H1 (cell line): Measurements from ENCODE around the gene GLTPD2. TPM values are rescaled to one million over a fixed set of nuclear protein-coding genes. Genes with fewer than 3 reads are reported as not detected.
"Not testable (repeated sequence)": the region's sequence is repeated elsewhere in the genome, so short reads cannot be mapped to it uniquely, and the experiment has no call there.

Experiments used
- CTCF ChIA-PET: fragments of 300-600 bp; sonication (Branson Sonifier 250); formaldehyde crosslinking; loops from one replicate; lab custom pipeline; 2021; ENCODE audit not compliant: partially characterized antibody; lab: Charles Lee
- POLR2A ChIA-PET: fragments of 300-600 bp; sonication (Branson Sonifier 250); formaldehyde crosslinking; loops from one replicate; lab custom pipeline; 2021; ENCODE audit warnings: inconsistent platforms; ENCODE audit not compliant: partially characterized antibody; lab: Charles Lee
- DNase-seq, 2 experiments: peaks; one replicate each; pipeline versions ENCODE4 v3.0.0 to v3.0.0-alpha.2; 2010 to 2022; ENCODE audit warnings: low spot score in 2 of 2, low read depth in 1 of 2, mixed read lengths in 1 of 2
- FAIRE-seq: peaks from 2 replicates; lab custom pipeline; 2011; peaks lifted over from hg19 to GRCh38; lab: Jason Lieb, UNC
- H2AFZ ChIP-seq: 2 replicates; pipeline ENCODE4 v1.8.1; 2012; ENCODE audit warnings: low read length, inconsistent platforms
- H2AK5ac ChIP-seq: 2 replicates; pipeline ENCODE4 v1.6.1; 2013; ENCODE audit warnings: low read depth, low read length
- H2BK120ac ChIP-seq: replicated peaks from 2 replicates; pipeline ENCODE3; 2013; ENCODE audit warnings: low read depth, low read length, inconsistent platforms
- H2BK12ac ChIP-seq: 2 replicates; pipeline ENCODE4 v1.6.1; 2013; ENCODE audit warnings: low read depth, low read length
- H2BK15ac ChIP-seq: 2 replicates; pipeline ENCODE4 v1.6.1; 2013; ENCODE audit warnings: low read length
- H2BK20ac ChIP-seq: 2 replicates; pipeline ENCODE4 v1.6.1; 2013; ENCODE audit warnings: low read length
- H2BK5ac ChIP-seq: 2 replicates; pipeline ENCODE4 v1.6.1; 2013; ENCODE audit warnings: low read depth, low read length
- H3K14ac ChIP-seq: 2 replicates; pipeline ENCODE4 v1.6.1; 2013; ENCODE audit warnings: inconsistent platforms; ENCODE audit not compliant: insufficient read length
- H3K18ac ChIP-seq: 2 replicates; pipeline ENCODE4 v1.6.1; 2013; ENCODE audit warnings: low read length; ENCODE audit errors: extremely low read depth
- H3K23ac ChIP-seq: 2 replicates; pipeline ENCODE4 v1.6.1; 2013; ENCODE audit warnings: inconsistent platforms; ENCODE audit not compliant: insufficient read length
- H3K23me2 ChIP-seq: 2 replicates; pipeline ENCODE4 v1.6.1; 2013; ENCODE audit warnings: low read depth, low read length
- H3K27ac ChIP-seq: 2 replicates; pipeline ENCODE4 v1.6.1; 2011; ENCODE audit warnings: low read depth, low read length, inconsistent platforms
- H3K27me3 ChIP-seq, 4 experiments: replicated peaks in 1 of 4; 1 replicate in 1 of 4; 2 replicates in 3 of 4; pipeline versions ENCODE4 v1.6.1 to v1.8.1; 2011 to 2013; ENCODE audit warnings: low read length in 3 of 4, mild to moderate bottlenecking in 3 of 4, inconsistent platforms in 2 of 4, mixed read lengths in 2 of 4, moderate library complexity in 1 of 4; ENCODE audit not compliant: control insufficient read depth in 3 of 4, insufficient read depth in 3 of 4; ENCODE audit errors: extremely low read depth in 1 of 4
- H3K36me3 ChIP-seq, 4 experiments: 2 replicates each; pipeline versions ENCODE4 v1.6.1 to v1.8.1; 2011 to 2013; ENCODE audit warnings: mild to moderate bottlenecking in 4 of 4, low read length in 3 of 4, moderate library complexity in 2 of 4, control low read depth in 1 of 4, inconsistent platforms in 1 of 4; ENCODE audit not compliant: insufficient read depth in 4 of 4, control insufficient read depth in 2 of 4
- H3K4ac ChIP-seq: replicated peaks from 2 replicates; pipeline ENCODE3; 2013; ENCODE audit warnings: low read length, low read depth, mixed read lengths, inconsistent platforms; ENCODE audit not compliant: insufficient read length
- H3K4me1 ChIP-seq, 4 experiments: replicated peaks in 1 of 4; 1 replicate in 1 of 4; 2 replicates in 3 of 4; pipeline versions ENCODE4 v1.6.1 to v1.8.1; 2011 to 2013; ENCODE audit warnings: low read length in 3 of 4, inconsistent platforms in 2 of 4, mixed read lengths in 1 of 4; ENCODE audit not compliant: insufficient read depth in 4 of 4, control insufficient read depth in 3 of 4
- H3K4me2 ChIP-seq, 2 experiments: 2 replicates each; pipeline versions ENCODE4 v1.6.1 to v1.8.1; 2011 to 2013; ENCODE audit warnings: low read depth in 2 of 2, low read length in 2 of 2, control low read depth in 1 of 2, inconsistent platforms in 1 of 2, mild to moderate bottlenecking in 1 of 2; ENCODE audit not compliant: insufficient read depth in 1 of 2
- H3K4me3 ChIP-seq, 4 experiments: fragments of 200-600, 300-600 bp in 1 of 4; sonication (generic), shearing (Covaris generic), sonication (Bioruptor Twin) in 1 of 4; 2 replicates each; pipeline versions ENCODE4 v1.5.1 to v1.8.1; 2011 to 2016; ENCODE audit warnings: low read length in 4 of 4, low read depth in 3 of 4, control low read depth in 2 of 4, inconsistent platforms in 2 of 4, mild to moderate bottlenecking in 2 of 4, mixed read lengths in 1 of 4, moderate library complexity in 1 of 4; ENCODE audit not compliant: insufficient read depth in 2 of 4; ENCODE audit errors: extremely low read depth in 1 of 4
- H3K56ac ChIP-seq: replicated peaks from 2 replicates; pipeline ENCODE3; 2013; ENCODE audit warnings: low read depth, mild to moderate bottlenecking, mixed read lengths, low read length, inconsistent platforms; ENCODE audit not compliant: insufficient read length
- H3K79me1 ChIP-seq: 2 replicates; pipeline ENCODE4 v1.6.1; 2013; ENCODE audit warnings: low read depth, low read length, control low read depth
- H3K79me2 ChIP-seq, 2 experiments: 2 replicates each; pipeline versions ENCODE4 v1.6.1 to v1.8.1; 2012 to 2013; ENCODE audit warnings: low read length in 2 of 2, mild to moderate bottlenecking in 2 of 2, inconsistent platforms in 1 of 2; ENCODE audit not compliant: insufficient read depth in 2 of 2, control insufficient read depth in 1 of 2
- H3K9ac ChIP-seq, 4 experiments: replicated peaks in 1 of 4; 1 replicate in 1 of 4; 2 replicates in 3 of 4; pipeline versions ENCODE4 v1.6.1 to v1.8.1; 2011 to 2013; ENCODE audit warnings: low read depth in 3 of 4, low read length in 3 of 4, control low read depth in 2 of 4, mild to moderate bottlenecking in 2 of 4, moderate library complexity in 2 of 4, inconsistent platforms in 1 of 4; ENCODE audit errors: extremely low read depth in 1 of 4
- H3K9me3 ChIP-seq, 2 experiments: 2 replicates each; pipeline versions ENCODE4 v1.6.1 to v1.8.1; 2012 to 2013; ENCODE audit warnings: mild to moderate bottlenecking in 2 of 2, moderate library complexity in 2 of 2, control low read depth in 1 of 2, inconsistent platforms in 1 of 2, low read depth in 1 of 2, low read length in 1 of 2, mixed read lengths in 1 of 2; ENCODE audit not compliant: insufficient read depth in 2 of 2
- H4K20me1 ChIP-seq, 2 experiments: replicated peaks in 1 of 2; 2 replicates each; pipeline versions ENCODE3 to v1.8.1; 2011 to 2013; ENCODE audit warnings: inconsistent platforms in 2 of 2, low read length in 2 of 2, mild to moderate bottlenecking in 1 of 2; ENCODE audit not compliant: insufficient read depth in 2 of 2, control insufficient read depth in 1 of 2
- H4K5ac ChIP-seq: 2 replicates; pipeline ENCODE4 v1.6.1; 2013; ENCODE audit warnings: low read length, low read depth, mixed read lengths, inconsistent platforms; ENCODE audit not compliant: insufficient read length
- H4K8ac ChIP-seq: 2 replicates; pipeline ENCODE4 v1.8.0; 2013; ENCODE audit warnings: mild to moderate bottlenecking, moderate library complexity, low read length, inconsistent platforms; ENCODE audit not compliant: insufficient read depth; ENCODE audit errors: extremely low read depth
- H4K91ac ChIP-seq: replicated peaks from 2 replicates; pipeline ENCODE3; 2013; ENCODE audit warnings: low read length, mixed read lengths, inconsistent platforms; ENCODE audit not compliant: insufficient read length
- E2F6 ChIP-seq: IDR thresholded peaks from 2 replicates; pipeline ENCODE4 v1.6.1; 2012; ENCODE audit warnings: inconsistent platforms
- WGBS, 2 experiments: shearing (Covaris generic) in 1 of 2; methylation state at CpG; one replicate each; pipeline versions ENCODE4 v1.1.6 to v1.1.7; 2013 to 2015; ENCODE audit warnings: low lambda C conversion rate in 2 of 2, mixed read lengths in 2 of 2, inconsistent platforms in 1 of 2, low coverage in 1 of 2, missing lambda C conversion rate in 1 of 2; ENCODE audit not compliant: insufficient replicate concordance in 2 of 2, insufficient coverage in 1 of 2, insufficient read length in 1 of 2; ENCODE audit errors: extremely low coverage in 1 of 2, missing lambda C conversion rate in 1 of 2; 5-methylcytosine and 5-hydroxymethylcytosine counted together
- polyA plus RNA-seq, 7 experiments: library from polyadenylated mRNA; depleted of rRNA in 3 of 7; stranded (reverse) in 5 of 7; unstranded in 2 of 7; fragments of >200 nt in 5 of 7; fragments of 200-250 nt in 2 of 7; gene quantifications; 1 replicate in 5 of 7; 2 replicates in 1 of 7; 4 replicates in 1 of 7; pipeline versions ENCODE4 v1.2.1 to v1.2.3, GENCODE V29; 2011 to 2013; ENCODE audit warnings: missing spikeins in 2 of 7, mixed read lengths in 2 of 7
- total RNA-seq: library from RNA; stranded (reverse); fragmentation: NEBNext Ultra II Directional; extraction: Animal tissue kit (Norgen Biotek cat#: 25700); gene quantifications from 2 replicates; pipeline ENCODE4 v1.2.1, GENCODE V29; 2021

The GLTPD2 gene
- total and polyA plus RNA-seq, 2 of the 8 experiments (the other 6 are each of a cell fraction or from before 2014, with no cell fraction given): not detected

- CTCF ChIA-PET: interaction anchor here (1.3 kb wide), 1 partner anchor 19 kb away, joined by 3 read pairs; no protein-coding TSS in a partner anchor
- H3K79me1 ChIP-seq, H2AFZ ChIP-seq, H4K5ac ChIP-seq, H2BK5ac ChIP-seq, H4K91ac ChIP-seq, H3K27me3 ChIP-seq, H3K27ac ChIP-seq, DNase-seq, H3K14ac ChIP-seq, H4K20me1 ChIP-seq, H3K4ac ChIP-seq, H3K9me3 ChIP-seq, H2BK15ac ChIP-seq, FAIRE-seq, H3K23me2 ChIP-seq, H3K23ac ChIP-seq, H2BK20ac ChIP-seq, H3K36me3 ChIP-seq, H3K4me1 ChIP-seq, H2AK5ac ChIP-seq, H2BK120ac ChIP-seq, H3K18ac ChIP-seq: not testable (repeated sequence)
- H3K56ac ChIP-seq: peak overlapping the region; percentile 73
- H4K8ac ChIP-seq: 0 out of 2 replicates have a peak overlapping the region, but pooled peaks have one; percentile 91
- peak overlapping the region in 2 of 4 experiments; percentile 45 to 56; a peak in 2 of 7 replicates for H3K9ac ChIP-seq
- WGBS, 2 experiments: 0% methylated on average over 11 of the region's 17 CpGs; no CpG with 5 or more reads in 1 of the 2 experiments
- TF ChIP-seq E2F6: peak; percentile 53; the same call in 1 of the 2 replicates
- peak overlapping the region; percentile 17; the same call in 1 of the 2 replicates for H2BK12ac ChIP-seq
- H3K4me3 ChIP-seq: peak overlapping the region; percentile 64 to 85 (median 72)
- POLR2A ChIA-PET: interaction anchor here (0.8 to 1.0 kb wide), 3 partner anchors 10 to 116 kb away, joined by 3 read pairs; partner anchors contain the start of gene PFN1
- H3K4me2 ChIP-seq: peak overlapping the region; percentile 89 to 99
- H3K79me2 ChIP-seq: peaks cover 0 to 39% of the 10 kb centered on the region in 2 experiments; a peak in 3 of 4 replicates
Measured at GRCh38 chr17:4832829-4833177, 44.0 kb downstream of the GLTPD2 start.
